Osteoblast (primary cell): Measurements from ENCODE around the gene CLMP. TPM values are rescaled to one million over a fixed set of nuclear protein-coding genes. Genes with fewer than 3 reads are reported as not detected.
A peak's percentile ranks its signal among the peaks of the same experiment; 100 is the strongest.

Experiments
- DNase-seq: peaks from one replicate; pipeline ENCODE4 v3.0.0; 2011; ENCODE audit warnings: low spot score, mixed read lengths; ENCODE audit not compliant: insufficient read length; ENCODE audit errors: missing footprints
- H2AFZ ChIP-seq: 2 replicates; pipeline ENCODE4 v1.6.0; 2011; ENCODE audit warnings: mild to moderate bottlenecking, low read length
- H3K27ac ChIP-seq: 2 replicates; pipeline ENCODE4 v1.5.1; 2011; ENCODE audit warnings: mild to moderate bottlenecking, low read depth, low read length, moderate library complexity
- H3K27me3 ChIP-seq: 2 replicates; pipeline ENCODE4 v1.6.0; 2012; ENCODE audit warnings: mild to moderate bottlenecking, control low read depth, inconsistent platforms, low read length, moderate library complexity; ENCODE audit not compliant: insufficient read depth
- H3K36me3 ChIP-seq: 2 replicates; pipeline ENCODE4 v1.5.1; 2011; ENCODE audit warnings: mild to moderate bottlenecking, low read length, control low read depth, moderate library complexity; ENCODE audit not compliant: insufficient read depth
- H3K4me1 ChIP-seq: 2 replicates; pipeline ENCODE4 v1.5.1; 2011; ENCODE audit warnings: mild to moderate bottlenecking, low read length, control low read depth, moderate library complexity; ENCODE audit not compliant: insufficient read depth
- H3K4me2 ChIP-seq: 2 replicates; pipeline ENCODE4 v1.6.0; 2011; ENCODE audit warnings: mild to moderate bottlenecking, low read length; ENCODE audit not compliant: insufficient read depth
- H3K4me3 ChIP-seq: fragments of 200-600 bp; sonication (generic); 3 replicates; pipeline ENCODE4 v1.5.1; 2012; ENCODE audit warnings: mild to moderate bottlenecking, low read length, inconsistent platforms; ENCODE audit not compliant: insufficient read depth
- H3K79me2 ChIP-seq: 2 replicates; pipeline ENCODE4 v1.6.0; 2012; ENCODE audit warnings: mild to moderate bottlenecking, low read length, control low read depth, inconsistent platforms; ENCODE audit not compliant: insufficient read depth
- H3K9me3 ChIP-seq: 2 replicates; pipeline ENCODE4 v1.5.1; 2011; ENCODE audit warnings: low read depth, low read length, control low read depth
- H4K20me1 ChIP-seq: 2 replicates; pipeline ENCODE4 v1.6.0; 2012; ENCODE audit warnings: mild to moderate bottlenecking, low read length, control low read depth; ENCODE audit not compliant: insufficient read depth
- CTCF ChIP-seq: IDR thresholded peaks from 2 replicates; pipeline ENCODE4 v1.5.1; 2011; ENCODE audit warnings: mild to moderate bottlenecking, low read depth, low read length, moderate library complexity; ENCODE audit errors: extremely low read depth
- total RNA-seq: library from RNA; depleted of rRNA; stranded (reverse); fragments of >200 nt; gene quantifications from 2 replicates; pipeline ENCODE4 v1.2.3, GENCODE V29; 2012

Gene CLMP
- total RNA-seq, 1 donor: 210 TPM

GRCh38 chr11:123221584-123221983 lies 26.5 kb upstream of the CLMP start:
- Histone ChIP-seq H3K79me2 (no peaks in the 10 kb centered on the region), H2AFZ (no peak overlapping the region), H3K4me3 (no peak overlapping the region), H3K9me3 (peaks cover 4% of the 10 kb centered on the region), H4K20me1 (no peaks in the 10 kb centered on the region), H3K4me1 (peaks cover 22% of the 10 kb centered on the region), H3K36me3 (no peaks in the 10 kb centered on the region), H3K4me2 (no peak overlapping the region), H3K27ac (no peak overlapping the region), H3K27me3 (no peaks in the 10 kb centered on the region)
- no peak for DNase-seq
- no peak for TF ChIP-seq CTCF

- H3K9me3 ChIP-seq: peaks cover 4% of the 10 kb centered on the region
- no peak overlapping the region for H2AFZ ChIP-seq
- H3K4me1 ChIP-seq: peaks cover 22% of the 10 kb centered on the region
- no peaks in the 10 kb centered on the region for H3K36me3 ChIP-seq
- H3K4me3 ChIP-seq: no peak overlapping the region
- no peaks in the 10 kb centered on the region for H4K20me1 ChIP-seq
- no peaks in the 10 kb centered on the region for H3K27me3 ChIP-seq
- DNase-seq: no peak
- H3K27ac ChIP-seq: no peak overlapping the region
- TF ChIP-seq CTCF: no peak
- no peaks in the 10 kb centered on the region for H3K79me2 ChIP-seq
- no peak overlapping the region for H3K4me2 ChIP-seq
These were observed 26.1 kb upstream of the CLMP start for GRCh38 chr11:123221096-123221561.

GRCh38 chr11:123219066-123219690 lies 24.1 kb upstream of the CLMP start:
- no peak for DNase-seq
- Histone ChIP-seq H3K27ac (peak overlapping the region; percentile 58), H3K27me3 (no peaks in the 10 kb centered on the region), H3K36me3 (no peaks in the 10 kb centered on the region), H4K20me1 (no peaks in the 10 kb centered on the region), H3K4me3 (no peak overlapping the region), H3K9me3 (peaks cover 4% of the 10 kb centered on the region), H3K79me2 (no peaks in the 10 kb centered on the region), H2AFZ (peak overlapping the region; percentile 56), H3K4me1 (peaks cover 22% of the 10 kb centered on the region), H3K4me2 (peak overlapping the region; percentile 34)
- no peak for TF ChIP-seq CTCF

- peak overlapping the region; percentile 56 for H2AFZ ChIP-seq
- peak overlapping the region; percentile 34 for H3K4me2 ChIP-seq
- H3K27ac ChIP-seq: peak overlapping the region; percentile 58
- H3K4me3 ChIP-seq: no peak overlapping the region
- TF ChIP-seq CTCF: no peak
- H3K4me1 ChIP-seq: peaks cover 23% of the 10 kb centered on the region
- no peaks in the 10 kb centered on the region for H4K20me1 ChIP-seq
- H3K27me3 ChIP-seq: no peaks in the 10 kb centered on the region
- no peaks in the 10 kb centered on the region for H3K79me2 ChIP-seq
- H3K9me3 ChIP-seq: peaks cover 4% of the 10 kb centered on the region
- H3K36me3 ChIP-seq: no peaks in the 10 kb centered on the region
- no peak for DNase-seq
These were observed 23.4 kb upstream of the CLMP start for GRCh38 chr11:123218451-123218850.
